Measurements from ENCODE around the gene DMRTB1.

- TF ChIP-seq CTCF (IDR thresholded peaks at IDR 0.05; ENCODE audit: poor library complexity, severe bottlenecking) (no peak), POLR2AphosphoS5 (IDR thresholded peaks at IDR 0.05) (no peak), EP300 (conservative IDR thresholded peaks at IDR 0.05; ENCODE audit: poor library complexity, severe bottlenecking) (no peak), EZH2 (IDR thresholded peaks at IDR 0.05; ENCODE audit: borderline replicate concordance, insufficient read depth, low read length, poor library complexity, severe bottlenecking) (no peak)
These were observed 21.5 kb downstream of the DMRTB1 start for GRCh38 chr1:53480678-53481077.
